NCI-H446 treated with DMSO at 0.1 percent for 48 hours (cell line): ENCODE data around the gene DTNBP1.

Experiments
- DNase-seq: peaks from one replicate; lab custom pipeline; 2025; lab: John Stamatoyannopoulos, UW

DTNBP1 gene

DNA sequence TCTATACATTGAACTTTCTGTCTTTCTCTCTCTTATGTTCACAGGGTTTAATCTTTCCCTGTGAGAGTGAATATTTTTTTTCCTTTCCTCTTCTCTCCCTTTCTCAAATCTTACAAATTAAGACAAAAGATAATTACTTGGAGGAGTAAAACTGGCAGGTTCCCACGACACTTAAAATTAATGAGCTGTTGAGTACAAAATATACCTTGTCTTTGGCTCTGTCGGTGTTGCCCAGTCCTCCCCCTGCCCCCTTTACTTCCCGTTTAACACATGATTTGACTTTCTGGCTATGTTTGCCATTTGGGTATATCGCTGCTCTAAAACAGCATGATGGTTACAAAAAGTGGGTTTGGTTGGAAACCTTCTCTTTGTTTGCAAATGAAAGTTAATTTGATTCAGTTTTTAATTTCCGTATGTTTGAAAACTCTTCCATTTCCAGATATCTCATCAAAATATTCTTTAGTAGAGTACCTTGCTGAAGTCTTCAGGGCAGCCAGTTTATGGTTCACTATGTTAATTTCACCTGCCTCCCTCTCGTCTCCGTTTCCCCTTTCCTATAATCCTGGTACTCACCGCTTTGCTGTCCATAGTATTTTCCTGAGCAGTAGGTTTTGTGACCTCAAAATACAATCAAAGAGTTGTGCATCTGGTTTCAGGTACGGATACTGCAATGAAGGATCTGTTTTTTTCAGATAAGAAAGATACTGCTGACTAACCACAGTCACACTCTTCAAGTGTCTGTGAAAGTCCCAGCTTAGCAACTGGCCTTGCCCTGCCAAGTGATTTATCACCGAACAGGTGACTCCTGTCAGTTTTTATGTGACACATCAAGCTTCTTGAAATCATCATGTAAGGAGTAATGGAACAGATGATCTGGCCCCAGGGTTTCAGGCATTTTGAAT lies 181.2 kb downstream of the DTNBP1 start:
- no peak for DNase-seq

DNA sequence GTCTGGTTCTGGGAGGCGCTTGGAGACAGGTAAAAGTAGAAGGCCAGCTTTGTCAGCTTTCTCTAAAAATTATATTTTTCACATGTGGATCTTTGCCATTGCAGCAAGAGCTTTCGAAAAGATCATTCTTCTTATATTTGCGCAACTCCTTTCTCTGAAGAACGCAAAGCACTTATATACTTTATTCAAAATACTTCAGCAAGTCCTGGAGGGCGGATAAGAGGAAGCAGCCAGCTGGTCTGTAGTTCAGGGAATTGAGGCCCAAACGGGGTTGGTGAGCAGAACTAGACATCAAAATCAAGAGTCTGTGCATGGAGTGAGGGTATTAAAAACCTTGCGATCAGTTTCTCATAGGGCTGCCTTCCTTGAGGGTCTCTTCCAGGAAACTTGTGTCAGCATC lies 182.3 kb downstream of the DTNBP1 start:
- DNase-seq, result no peak

DNA sequence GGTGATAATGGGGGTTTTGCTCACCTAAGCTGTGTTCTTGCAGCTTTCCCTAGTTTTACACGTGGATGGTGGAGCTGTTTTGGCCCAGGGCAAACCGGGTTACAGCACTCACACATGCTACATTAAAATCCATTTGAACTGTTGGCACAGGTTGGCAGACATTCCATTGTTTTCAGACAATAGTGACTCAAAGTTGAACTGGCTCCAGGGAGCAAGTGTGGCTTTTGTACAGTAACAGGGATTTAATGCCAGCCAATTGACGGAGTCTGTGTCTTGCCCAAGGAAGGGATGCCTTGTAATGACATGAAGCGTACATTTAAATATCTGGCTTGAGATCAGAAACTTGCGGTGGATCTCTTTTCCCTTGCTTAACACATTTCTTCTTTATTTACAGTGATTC lies 183.1 kb downstream of the DTNBP1 start:
- DNase-seq, result no peak

DNA sequence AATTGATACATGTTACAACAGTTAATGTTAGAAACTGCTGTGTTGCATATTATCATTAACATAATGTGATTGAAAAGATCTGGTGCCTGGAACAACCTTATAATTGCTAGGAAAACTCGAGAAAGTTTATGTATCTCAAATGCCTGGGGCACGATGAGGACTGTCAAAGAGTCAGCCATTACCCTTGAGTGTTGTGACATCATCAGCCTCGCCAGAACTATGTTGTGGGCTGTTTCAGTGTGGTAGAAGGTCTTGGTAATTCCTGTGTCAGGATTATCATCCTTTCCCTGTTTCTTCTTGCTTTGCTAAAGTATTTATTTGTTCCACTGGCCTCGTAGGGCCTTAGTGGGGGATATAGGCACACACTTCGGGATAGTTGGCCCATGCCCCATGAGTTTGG lies 185.1 kb downstream of the DTNBP1 start:
- no peak for DNase-seq

DNA sequence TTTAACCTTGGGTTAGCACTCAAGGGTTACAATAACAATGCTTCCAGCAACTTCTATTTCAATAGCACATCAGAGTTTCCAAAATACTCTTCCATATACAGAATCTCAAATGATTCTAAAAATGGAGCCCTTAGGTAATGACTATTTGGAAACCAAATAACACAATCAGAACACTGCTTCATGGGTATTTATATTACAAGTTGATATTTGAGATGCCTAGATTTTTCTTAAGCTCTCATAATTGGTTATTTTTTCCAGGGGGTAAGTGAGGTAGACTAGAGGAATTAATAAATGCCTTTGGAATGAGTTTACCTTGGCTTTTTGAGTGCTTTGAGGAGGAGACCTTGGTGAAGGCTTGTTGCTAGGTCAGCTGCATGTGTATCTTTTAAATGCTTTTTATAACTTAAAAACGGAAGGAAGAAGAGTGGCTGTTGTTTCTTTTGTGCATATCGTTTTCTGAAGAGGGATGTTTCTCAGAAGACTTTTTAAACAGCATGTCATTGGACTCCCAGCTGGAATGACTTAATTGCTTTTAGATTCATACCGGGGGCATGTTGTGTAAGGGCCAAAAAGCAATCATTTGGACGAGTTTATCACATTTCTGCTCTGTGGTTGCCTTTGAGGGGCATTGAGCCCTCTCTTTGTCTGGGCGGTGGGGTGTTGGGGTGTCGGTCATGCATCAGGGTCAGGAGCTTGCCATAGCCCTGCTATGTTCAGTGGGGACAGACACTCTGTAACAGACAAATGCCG lies 186.0 kb downstream of the DTNBP1 start:
- DNase-seq, result no peak

DNA sequence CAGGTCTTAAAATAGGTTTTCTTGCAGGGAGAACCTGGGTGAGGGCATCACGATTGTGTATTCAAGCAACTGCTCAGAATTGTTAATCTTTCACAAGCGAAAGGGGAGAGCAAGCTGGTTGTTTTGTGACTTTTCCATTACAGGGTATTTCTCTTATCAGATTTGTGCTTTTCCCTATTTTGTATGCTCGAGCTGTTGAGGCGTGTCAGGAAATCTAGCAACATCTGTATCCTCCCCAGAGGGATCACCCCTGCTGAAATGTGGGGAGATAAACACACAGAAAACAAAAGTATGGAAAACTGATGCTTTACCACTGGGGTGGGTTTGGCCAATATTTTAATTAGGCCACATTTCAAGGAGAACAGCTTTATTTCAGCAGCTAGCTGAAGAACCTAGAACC lies 187.0 kb downstream of the DTNBP1 start:
- no peak for DNase-seq

DNA sequence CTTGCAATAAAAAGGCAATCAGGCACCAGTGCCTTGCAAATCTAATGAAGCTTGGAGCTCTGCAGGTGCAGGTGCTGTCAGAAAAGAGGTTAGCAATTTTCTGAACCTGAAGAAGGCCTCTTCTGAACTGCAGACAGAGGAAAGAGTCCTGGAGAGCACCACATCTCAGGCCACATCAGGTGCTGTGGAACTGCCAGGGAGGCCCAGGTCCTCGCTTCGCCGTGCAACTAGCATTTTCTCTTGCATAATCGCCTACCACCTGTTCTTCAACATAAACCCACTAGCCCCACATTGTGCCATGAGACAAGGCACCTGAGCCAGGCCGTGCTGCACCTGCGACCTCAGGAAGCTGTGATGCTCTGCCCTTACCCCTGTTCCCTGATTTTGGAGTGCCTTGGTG lies 187.6 kb downstream of the DTNBP1 start:
- DNase-seq, result no peak

DNA sequence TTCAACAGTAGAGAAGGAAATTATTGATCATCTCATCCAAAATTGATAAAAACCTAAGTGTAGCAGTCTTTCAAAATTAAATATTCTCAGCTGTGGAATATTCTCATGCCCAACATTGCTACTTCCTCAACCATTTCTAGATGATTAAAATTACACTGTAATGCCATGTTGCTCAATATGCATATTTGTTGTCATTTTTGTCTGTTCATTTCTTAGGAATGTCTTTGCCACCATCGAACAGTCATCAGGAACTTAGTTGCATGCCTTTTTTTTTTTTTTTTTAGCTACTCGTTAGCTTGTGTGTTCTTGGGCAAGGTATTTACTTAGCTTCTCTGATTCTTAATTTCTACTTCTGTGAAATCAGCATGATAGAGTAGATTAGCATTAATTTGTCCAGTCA lies 188.6 kb downstream of the DTNBP1 start:
- no peak for DNase-seq

DNA sequence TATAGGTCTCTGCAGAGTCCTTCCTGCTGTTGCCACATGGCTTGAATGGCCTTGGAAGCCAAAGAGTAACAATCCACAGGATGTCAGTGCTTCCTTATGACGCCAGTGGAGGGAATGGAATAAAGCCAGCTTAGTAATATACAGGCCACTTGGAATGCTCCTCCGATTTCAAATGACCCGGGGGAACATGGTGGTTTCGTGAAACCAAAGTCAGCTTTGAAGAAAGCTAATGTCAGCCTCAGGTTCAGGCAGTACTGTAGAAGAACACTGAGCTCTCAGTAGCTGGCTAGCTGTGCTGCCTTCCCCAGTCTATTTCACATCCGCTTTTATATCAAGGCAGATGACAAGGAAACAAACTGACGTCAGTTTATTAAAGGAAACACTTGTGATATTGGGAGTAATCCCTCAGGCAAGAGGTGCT lies 189.1 kb downstream of the DTNBP1 start:
- DNase-seq, result no peak

DNA sequence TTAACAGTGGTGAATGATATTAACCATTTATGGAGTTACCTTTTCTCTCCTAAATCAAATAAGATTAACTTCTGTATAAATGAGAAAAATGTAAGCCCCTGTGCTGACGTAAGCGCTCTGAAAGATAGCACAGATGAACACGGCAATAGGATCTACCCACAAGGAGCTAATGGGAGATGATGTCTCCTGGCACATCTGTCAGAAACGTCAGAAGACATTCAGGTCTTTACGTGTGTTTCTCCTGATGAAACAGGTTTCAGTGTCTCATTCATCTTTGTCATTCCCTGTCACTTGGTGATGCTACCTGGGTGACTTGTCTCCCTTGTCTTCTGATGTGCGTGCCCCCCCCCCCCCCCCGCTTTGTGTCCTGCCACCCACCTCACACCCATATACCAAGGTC lies 189.7 kb downstream of the DTNBP1 start:
- no peak for DNase-seq
